ENCODE data around the gene ARSA. TPM values are rescaled to one million over a fixed set of nuclear protein-coding genes. Genes with fewer than 3 reads are reported as not detected.
"Not testable (repeated sequence)": the region's sequence is repeated elsewhere in the genome, so short reads cannot be mapped to it uniquely, and the experiment has no call there.

The ARSA gene
- polyA plus RNA-seq, 1 of the 3 experiments (the other 2 are of a cell fraction), result 34.2 TPM

DNA sequence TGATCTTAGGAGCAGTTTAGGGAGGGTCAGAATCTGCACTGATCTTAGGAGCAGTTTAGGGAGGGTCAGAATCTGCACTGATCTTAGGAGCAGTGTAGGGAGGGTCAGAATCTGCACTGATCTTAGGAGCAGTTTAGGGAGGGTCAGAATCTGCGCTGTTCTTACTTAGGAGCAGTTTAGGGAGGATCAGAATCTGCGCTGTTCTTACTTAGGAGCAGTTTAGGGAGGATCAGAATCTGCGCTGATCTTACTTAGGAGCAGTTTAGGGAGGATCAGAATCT is 15.8 kb upstream of the ARSA start:
- H2AFZ ChIP-seq (ENCODE audit: low read depth); H3F3A ChIP-seq (replicated peaks; ENCODE audit: insufficient read depth); H3K9ac ChIP-seq; DNase-seq; H3K4me2 ChIP-seq; H3K36me3 ChIP-seq (replicated peaks in 1 of 2; ENCODE audit: control insufficient read depth in 1 of 2, insufficient read depth in 2 of 2, low read length in 1 of 2); H3K4me3 ChIP-seq (ENCODE audit: low read depth in 2 of 2, low read length in 1 of 2); H3K27ac ChIP-seq (ENCODE audit: low read depth in 2 of 2, low read length in 1 of 2); POLR2A ChIA-PET; CTCF ChIA-PET; H3K79me2 ChIP-seq (ENCODE audit: insufficient read depth); H3K4me1 ChIP-seq (ENCODE audit: control insufficient read depth in 1 of 2, insufficient read depth in 2 of 2, low read depth in 1 of 2, low read length in 1 of 2); H3K9me3 ChIP-seq; H4K20me1 ChIP-seq (ENCODE audit: insufficient read depth); H3K9me2 ChIP-seq: not testable (repeated sequence)
- peak; percentile 91; the same call in 1 of the 2 replicates for TF ChIP-seq EZH2phosphoT487 (IDR thresholded peaks at IDR 0.05; ENCODE audit: borderline replicate concordance, low read depth)
- 10% methylated on average over 3 of the region's 3 CpGs for WGBS (ENCODE audit: low lambda C conversion rate)
- H3K27me3 ChIP-seq (ENCODE audit: insufficient read depth), result peaks cover 30% of the 10 kb centered on the region

DNA sequence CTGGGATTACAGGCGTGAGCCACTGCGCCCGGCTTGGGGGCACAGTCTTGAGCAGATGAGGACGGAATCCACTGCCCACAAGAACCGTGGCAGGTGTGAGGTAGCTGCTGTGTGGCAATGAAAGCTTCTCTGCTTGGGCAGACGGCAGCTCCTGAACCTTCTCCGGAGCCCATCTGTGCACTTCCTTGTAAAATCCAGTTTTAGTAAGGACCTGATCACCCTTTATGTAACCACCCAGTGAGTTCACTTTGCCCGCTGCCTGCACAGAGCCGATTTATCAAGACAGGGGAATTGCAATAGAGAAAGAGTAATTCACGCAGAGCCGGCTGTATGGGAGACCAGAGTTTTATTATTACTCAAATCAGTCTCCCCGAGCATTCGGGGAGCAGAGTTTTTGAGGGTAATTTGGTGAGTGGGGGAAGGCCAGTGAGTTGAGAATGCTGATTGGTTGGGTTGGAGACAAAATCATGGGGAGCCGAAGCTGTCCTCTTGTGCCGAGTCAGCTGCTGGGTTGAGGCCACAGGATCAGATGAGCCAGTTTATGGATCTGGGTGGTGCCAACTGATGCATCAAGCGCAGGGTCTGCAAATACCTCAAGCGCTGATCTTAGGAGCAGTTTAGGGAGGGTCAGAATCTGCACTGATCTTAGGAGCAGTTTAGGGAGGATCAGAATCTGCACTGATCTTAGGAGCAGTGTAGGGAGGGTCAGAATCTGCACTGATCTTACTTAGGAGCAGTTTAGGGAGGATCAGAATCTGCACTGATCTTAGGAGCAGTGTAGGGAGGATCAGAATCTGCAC is 15.3 kb upstream of the ARSA start:
- H3K27ac ChIP-seq (ENCODE audit: low read depth in 2 of 2, low read length in 1 of 2); H3K9ac ChIP-seq; H3K4me3 ChIP-seq (ENCODE audit: low read depth in 2 of 2, low read length in 1 of 2); H3K36me3 ChIP-seq (replicated peaks in 1 of 2; ENCODE audit: control insufficient read depth in 1 of 2, insufficient read depth in 2 of 2, low read length in 1 of 2); DNase-seq; POLR2A ChIA-PET; H3K4me1 ChIP-seq (ENCODE audit: control insufficient read depth in 1 of 2, insufficient read depth in 2 of 2, low read depth in 1 of 2, low read length in 1 of 2); H3F3A ChIP-seq (replicated peaks; ENCODE audit: insufficient read depth); H3K9me2 ChIP-seq; H3K9me3 ChIP-seq; H2AFZ ChIP-seq (ENCODE audit: low read depth); H3K4me2 ChIP-seq; H3K79me2 ChIP-seq (ENCODE audit: insufficient read depth); H4K20me1 ChIP-seq (ENCODE audit: insufficient read depth): not testable (repeated sequence)
- CTCF ChIA-PET, result interaction anchor here (0.8 to 2.2 kb wide), 2 partner anchors 11 to 90 kb away, joined by 3 to 6 read pairs; no protein-coding TSS in a partner anchor
- H3K27me3 ChIP-seq (ENCODE audit: insufficient read depth), result peaks cover 30% of the 10 kb centered on the region
- 74% methylated on average over 14 of the region's 17 CpGs for WGBS (ENCODE audit: low lambda C conversion rate)

DNA sequence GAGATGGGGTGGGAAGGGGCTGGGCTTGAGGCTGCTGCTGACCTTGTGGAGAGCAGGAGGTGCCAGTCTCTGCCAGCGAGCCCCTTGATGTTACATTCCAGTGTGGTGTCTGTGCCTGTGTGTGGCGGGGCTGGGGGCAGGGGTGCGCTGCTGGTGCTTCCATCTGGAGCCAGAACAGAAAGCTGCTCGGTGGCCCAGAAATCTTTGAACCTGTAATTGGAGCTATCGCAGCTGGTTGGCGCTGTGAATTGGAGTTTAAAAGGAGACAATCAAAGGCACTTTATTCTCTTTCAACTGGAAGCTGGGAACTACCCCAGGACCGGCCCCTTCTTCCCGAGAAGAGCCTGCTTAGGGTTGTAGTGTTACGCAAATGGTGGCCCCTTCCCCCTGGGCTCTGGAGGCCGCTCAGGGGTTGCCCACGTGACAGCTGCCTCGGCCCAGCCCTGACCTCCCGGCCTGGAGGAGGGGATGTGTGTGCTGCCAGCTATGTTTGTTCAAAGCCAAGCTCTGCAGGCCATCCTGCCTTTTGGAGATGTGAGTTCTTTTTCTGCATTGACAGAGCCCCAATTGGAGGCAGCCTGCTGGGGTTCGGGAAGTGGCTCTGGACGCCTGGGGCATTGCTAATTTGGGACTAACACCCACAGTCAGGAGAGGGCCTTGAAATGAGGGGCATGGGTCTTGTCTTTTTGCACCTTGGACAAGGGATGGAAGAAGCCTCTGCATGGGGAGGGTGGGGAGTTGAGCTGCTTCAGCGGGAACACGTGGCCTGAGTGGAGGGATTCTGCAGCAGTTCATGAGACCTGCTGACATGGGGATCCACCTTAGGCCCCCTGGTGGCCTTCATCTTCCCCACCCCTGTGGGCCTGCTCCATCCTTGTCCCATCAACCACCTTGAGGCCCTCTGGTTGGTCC is 14.0 kb upstream of the ARSA start:
- ChIA-PET POLR2A (no interaction called here), CTCF (interaction anchor here (0.8 to 2.3 kb wide), 5 partner anchors 13 to 91 kb away, joined by 3 to 6 read pairs (median 4); partner anchors contain the start of gene ARSA)
- Histone ChIP-seq H3K4me2 (no peak overlapping the region), H3K4me3 (ENCODE audit: low read depth in 2 of 2, low read length in 1 of 2) (no peak overlapping the region), H3K9me2 (no peaks in the 10 kb centered on the region), H4K20me1 (ENCODE audit: insufficient read depth) (no peaks in the 10 kb centered on the region), H3K27ac (ENCODE audit: low read depth in 2 of 2, low read length in 1 of 2) (no peak overlapping the region), H3K4me1 (ENCODE audit: control insufficient read depth in 1 of 2, insufficient read depth in 2 of 2, low read depth in 1 of 2, low read length in 1 of 2) (no peaks in the 10 kb centered on the region), H3F3A (replicated peaks; ENCODE audit: insufficient read depth) (no peaks in the 10 kb centered on the region), H2AFZ (ENCODE audit: low read depth) (no peak overlapping the region), H3K27me3 (ENCODE audit: insufficient read depth) (peaks cover 30% of the 10 kb centered on the region), H3K79me2 (ENCODE audit: insufficient read depth) (no peaks in the 10 kb centered on the region), H3K9me3 (no peaks in the 10 kb centered on the region), H3K9ac (no peak overlapping the region), H3K36me3 (replicated peaks in 1 of 2; ENCODE audit: control insufficient read depth in 1 of 2, insufficient read depth in 2 of 2, low read length in 1 of 2) (no peaks in the 10 kb centered on the region)
- no peak for TF ChIP-seq GABPA (IDR thresholded peaks at IDR 0.05; ENCODE audit: low read depth)
- WGBS (ENCODE audit: low lambda C conversion rate), result 90% methylated on average over 10 of the region's 17 CpGs
- no peak for DNase-seq
